GM21825 (cell line): ENCODE measurements around the gene TMEM63A.

Experiments
- ATAC-seq: cut with Tn5 transposase; IDR thresholded peaks from one replicate; pipeline ENCODE4 v1.9.1; 2021; ENCODE audit warnings: mild to moderate bottlenecking, moderate library complexity; ENCODE audit not compliant: unreplicated experiment

TMEM63A gene

GRCh38 chr1:225886159-225887029, 4.2 kb upstream of the TMEM63A start:
- no peak for ATAC-seq

GRCh38 chr1:225885336-225885735, 3.2 kb upstream of the TMEM63A start:
- no peak for ATAC-seq

GRCh38 chr1:225883616-225884265, 1.6 kb upstream of the TMEM63A start:
- ATAC-seq, result no peak

GRCh38 chr1:225882694-225883615, 775 bp upstream of the TMEM63A start:
- ATAC-seq, result peak; percentile 17

GRCh38 chr1:225881081-225881958, 860 bp downstream of the TMEM63A start:
- ATAC-seq, result no peak

GRCh38 chr1:225880636-225881035, 1.5 kb downstream of the TMEM63A start:
- ATAC-seq, result no peak

- ATAC-seq, result no peak
Observed at GRCh38 chr1:225880222-225880588, 2.0 kb downstream of the TMEM63A start.

- peak; percentile 28 for ATAC-seq
Observed at GRCh38 chr1:225879521-225880221, 2.5 kb downstream of the TMEM63A start.

- ATAC-seq, result no peak
Observed at GRCh38 chr1:225878282-225878681, 3.9 kb downstream of the TMEM63A start.

GRCh38 chr1:225877580-225877979, 4.6 kb downstream of the TMEM63A start:
- no peak for ATAC-seq

GRCh38 chr1:225876900-225877510, 5.2 kb downstream of the TMEM63A start:
- no peak for ATAC-seq

- ATAC-seq, result no peak
Observed at GRCh38 chr1:225875044-225875815, 7.0 kb downstream of the TMEM63A start.

GRCh38 chr1:225874431-225874830, 7.7 kb downstream of the TMEM63A start:
- no peak for ATAC-seq

- ATAC-seq, result no peak
Observed at GRCh38 chr1:225873281-225873850, 8.8 kb downstream of the TMEM63A start.

- no peak for ATAC-seq
Observed at GRCh38 chr1:225872075-225872430, 10.1 kb downstream of the TMEM63A start.

GRCh38 chr1:225871359-225872074, 10.7 kb downstream of the TMEM63A start:
- ATAC-seq, result no peak

- ATAC-seq, result no peak
Observed at GRCh38 chr1:225870911-225871310, 11.3 kb downstream of the TMEM63A start.
